Superior temporal gyrus (tissue), 1 donor: ENCODE measurements around the gene PSMA5.
"Not testable (repeated sequence)": the region's sequence is repeated elsewhere in the genome, so short reads cannot be mapped to it uniquely, and the experiment has no call there.

Experiments
- DNase-seq: peaks from one replicate; pipeline ENCODE4 v3.0.0-alpha.2; 2016; ENCODE audit errors: extremely low spot score

PSMA5 gene

DNA sequence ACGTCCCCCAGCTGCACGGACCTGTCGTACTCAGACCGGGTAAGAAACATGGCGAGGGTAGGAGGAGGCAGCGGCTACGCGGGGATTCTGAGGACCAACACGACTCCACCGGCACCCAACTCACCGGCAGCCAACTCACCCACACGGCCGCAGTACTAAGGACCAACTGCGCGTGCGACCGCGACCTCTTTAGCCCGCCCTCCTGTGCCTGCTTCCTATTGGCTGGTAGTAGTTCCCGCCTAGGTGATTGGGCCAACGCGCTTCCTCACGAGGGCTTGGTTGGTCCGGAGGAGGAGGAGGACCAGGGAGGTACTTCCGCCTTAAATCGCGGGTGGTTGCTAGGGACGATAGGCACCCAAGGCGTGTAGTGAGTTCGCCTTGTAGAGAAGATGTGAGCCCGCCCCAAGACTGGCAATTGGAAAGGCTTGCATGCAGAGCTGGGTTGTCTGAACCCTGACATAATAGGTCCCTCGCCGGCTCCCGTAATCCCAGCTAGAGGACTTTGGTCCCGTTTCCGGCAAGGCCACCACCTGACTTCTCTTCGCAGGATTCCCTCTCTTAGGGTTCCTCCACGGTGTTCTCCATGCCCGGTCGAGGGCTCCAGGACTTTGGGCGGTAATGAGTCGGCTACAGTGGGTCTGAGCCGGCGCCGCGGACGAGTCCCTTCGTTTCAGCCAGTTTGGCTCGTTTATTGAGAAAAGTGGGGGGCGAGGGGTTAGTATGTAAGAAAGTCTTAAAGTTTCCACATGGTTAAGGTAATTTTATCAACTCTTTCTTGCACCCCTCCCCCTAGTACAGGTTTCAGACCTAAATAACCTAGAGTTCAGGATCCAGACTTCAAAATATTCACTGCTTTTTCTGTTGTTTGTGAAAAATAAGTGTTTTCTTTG lies at the start of gene PSMA5:
PSMA5 (minus strand) TSS at position 168 of the 890 bp plus-strand sequence; CDS start at position 50, 118 bp downstream.
- DNase-seq = peak; percentile 99

GRCh38 chr1:109475261-109475660 lies 49.0 kb upstream of the PSMA5 start:
- no peak for DNase-seq

DNA sequence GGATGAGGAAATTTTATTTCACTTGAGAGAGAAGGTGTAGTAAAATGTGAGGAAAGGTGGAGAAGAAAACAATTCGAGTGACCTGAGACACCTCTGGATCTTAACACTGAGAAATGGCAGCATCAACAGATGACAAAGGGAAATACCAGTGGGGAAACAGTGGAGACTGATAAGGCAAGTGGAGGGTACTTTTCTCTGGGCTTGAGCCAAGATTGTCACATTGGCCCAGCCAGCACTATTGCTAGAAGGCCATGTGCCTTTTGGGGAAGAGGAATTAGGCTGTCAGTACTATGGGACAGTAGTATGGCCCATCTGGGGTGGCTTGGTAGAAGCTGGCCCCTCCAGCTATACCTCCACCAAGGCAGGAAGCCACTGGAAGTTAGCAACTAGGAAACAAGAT lies 48.4 kb upstream of the PSMA5 start:
- no peak for DNase-seq

GRCh38 chr1:109473284-109474057 lies 47.2 kb upstream of the PSMA5 start:
- DNase-seq = not testable (repeated sequence)

- no peak for DNase-seq
These were observed 46.5 kb upstream of the PSMA5 start for GRCh38 chr1:109472779-109473178.

DNA sequence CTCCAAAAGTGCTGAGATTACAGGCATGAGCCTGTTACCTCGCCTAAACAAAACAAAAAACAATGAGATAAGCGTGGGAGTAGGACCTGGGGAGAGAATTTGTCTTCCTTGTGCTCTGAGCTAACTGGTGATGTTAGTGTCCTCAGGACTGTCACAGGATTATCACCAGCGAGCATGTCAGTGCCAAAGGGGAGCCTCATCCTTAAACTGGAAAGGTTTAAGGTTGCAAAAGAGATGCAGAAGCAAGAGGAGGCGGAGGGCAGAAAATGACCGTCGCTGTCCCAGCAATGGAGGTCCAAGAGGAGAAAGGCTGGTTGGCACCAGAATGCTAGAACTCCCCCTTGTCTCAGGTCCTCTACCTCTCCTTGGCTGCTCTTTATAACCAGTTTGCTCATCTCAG lies 44.0 kb upstream of the PSMA5 start:
- no peak for DNase-seq

DNA sequence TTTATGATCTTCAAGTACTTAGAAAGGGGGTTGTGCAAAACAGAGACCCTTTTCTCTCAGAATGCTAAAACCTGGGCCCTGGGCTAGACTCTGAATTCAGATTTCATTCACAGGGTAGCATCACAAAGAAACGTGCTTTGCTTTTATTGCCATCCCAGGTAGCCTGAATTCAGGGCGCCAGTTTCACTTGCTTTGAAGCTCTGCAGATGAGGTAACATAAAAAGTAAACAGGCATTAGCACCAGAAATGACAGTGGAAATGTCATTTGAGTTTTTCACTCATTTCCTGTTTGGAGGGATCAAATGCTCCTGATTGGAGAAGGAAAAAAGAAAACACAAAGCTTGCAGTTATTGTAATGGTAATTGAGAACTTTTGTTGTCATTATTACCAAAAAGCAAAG lies 42.7 kb upstream of the PSMA5 start:
- DNase-seq = no peak

DNA sequence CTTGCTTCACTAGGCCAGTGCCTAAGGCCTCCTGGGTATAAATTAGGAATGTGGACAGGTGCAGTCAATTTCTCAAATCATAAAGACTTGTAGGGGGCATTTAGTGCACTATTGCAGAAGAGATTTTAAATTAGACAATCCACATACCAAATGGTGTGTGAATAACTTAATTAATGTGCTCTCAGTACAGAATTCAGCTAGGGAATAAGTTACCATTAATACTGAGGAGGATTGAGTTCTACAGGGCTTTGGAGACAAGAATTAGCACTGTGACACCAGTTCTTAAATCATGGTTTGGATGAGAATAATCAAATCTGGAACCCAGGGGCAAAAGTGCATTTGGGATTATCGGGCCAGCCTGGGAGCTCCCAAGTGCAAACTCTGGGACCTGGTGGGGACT lies 41.8 kb upstream of the PSMA5 start:
- DNase-seq = no peak

DNA sequence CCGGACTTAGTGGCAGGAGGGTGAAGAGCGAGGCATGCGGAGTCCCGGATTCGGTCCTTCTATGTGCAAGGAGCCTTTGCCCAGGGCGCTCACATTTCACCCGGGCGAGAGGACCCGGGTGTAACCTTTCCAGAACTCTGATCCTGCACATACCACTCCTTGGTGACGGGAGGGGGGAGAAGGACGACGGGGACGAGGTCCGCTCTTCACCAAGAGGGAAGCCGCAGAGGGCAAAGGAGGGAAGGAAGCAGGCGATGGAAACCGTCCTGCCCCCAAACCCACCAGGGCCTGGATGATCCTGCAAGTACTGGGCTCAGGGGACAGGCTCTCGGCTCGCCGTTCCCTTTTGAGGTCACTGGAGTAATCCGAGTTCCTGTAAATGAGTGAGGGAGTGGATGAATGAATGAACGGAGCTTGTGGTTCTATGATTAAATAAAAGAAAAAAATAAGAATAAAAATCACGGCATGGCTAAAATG lies 41.1 kb upstream of the PSMA5 start:
- no peak for DNase-seq

DNA sequence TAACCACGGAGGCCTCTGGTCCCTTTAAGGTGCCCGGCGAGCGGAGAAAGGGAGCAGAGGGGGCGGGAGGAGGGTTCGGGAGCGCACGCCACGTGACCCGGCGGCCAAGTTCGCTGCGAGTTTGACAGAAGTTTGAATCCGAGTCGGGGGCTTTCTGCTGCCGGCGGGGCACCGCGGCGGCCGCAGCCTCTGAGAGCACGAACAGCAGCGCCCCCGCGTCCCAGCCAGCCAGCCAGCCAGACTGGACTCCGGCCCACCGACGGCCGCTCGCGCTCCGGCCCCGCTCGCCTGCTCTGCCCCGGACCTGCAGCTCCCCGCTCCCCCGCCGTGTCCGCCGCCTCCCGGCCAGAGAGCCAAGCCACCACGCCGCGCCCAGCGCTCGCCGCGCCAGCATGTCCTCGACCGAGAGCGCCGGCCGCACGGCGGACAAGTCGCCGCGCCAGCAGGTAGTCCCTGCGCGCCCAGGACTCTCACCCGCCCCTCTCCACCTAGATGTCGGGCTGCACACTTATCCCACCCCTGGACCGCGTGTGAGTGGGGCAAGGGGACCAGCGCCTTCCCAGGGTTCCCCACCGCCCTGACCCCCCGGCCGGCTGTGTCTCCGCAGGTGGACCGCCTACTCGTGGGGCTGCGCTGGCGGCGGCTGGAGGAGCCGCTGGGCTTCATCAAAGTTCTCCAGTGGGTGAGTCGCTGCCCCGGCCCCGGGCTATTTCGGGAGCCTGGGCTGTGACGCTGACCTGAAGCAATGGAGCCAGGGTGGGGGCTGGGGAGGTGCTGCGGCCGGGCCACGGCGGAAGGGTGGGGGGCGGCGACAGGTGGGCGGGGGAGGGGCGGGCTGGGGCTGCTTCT lies 40.4 kb upstream of the PSMA5 start, which contains the start of gene SYPL2:
SYPL2 (plus strand) TSS at position 95 of the 849 bp plus-strand sequence; CDS start at position 393, 298 bp downstream.
- DNase-seq = no peak

GRCh38 chr1:109466125-109466451 lies 39.8 kb upstream of the PSMA5 start:
- DNase-seq = no peak

- no peak for DNase-seq
These were observed 31.6 kb upstream of the PSMA5 start for GRCh38 chr1:109457819-109458218.

DNA sequence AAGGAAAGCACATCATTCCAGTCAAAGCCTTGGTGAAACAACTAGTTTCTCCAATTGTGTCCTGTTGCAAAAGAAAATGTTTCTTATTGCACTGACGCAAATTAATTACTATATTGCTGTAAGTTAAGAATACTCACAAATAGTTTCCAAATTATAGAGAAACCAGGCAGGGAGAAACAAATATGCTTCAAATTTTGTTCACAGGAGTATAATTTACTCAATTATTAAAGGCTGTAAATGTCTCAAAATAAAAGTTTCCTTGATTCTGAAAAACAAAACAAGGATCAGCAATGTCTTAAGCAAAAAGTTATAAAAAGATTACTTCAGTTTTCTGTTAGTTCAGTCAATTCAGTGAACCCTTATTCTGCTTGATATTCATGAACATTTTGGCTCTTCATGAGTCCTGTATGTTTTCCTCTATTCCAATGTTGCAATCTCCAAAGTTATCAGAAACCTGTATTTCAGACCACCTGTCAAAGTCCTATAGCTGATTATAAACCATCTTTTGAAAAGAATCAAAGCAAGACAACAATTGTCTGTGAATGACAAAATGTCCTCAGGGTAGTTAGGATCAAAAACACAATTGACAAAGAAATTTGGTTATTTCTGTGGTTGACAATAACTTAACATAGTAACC lies 28.4 kb upstream of the PSMA5 start:
- DNase-seq = no peak

DNA sequence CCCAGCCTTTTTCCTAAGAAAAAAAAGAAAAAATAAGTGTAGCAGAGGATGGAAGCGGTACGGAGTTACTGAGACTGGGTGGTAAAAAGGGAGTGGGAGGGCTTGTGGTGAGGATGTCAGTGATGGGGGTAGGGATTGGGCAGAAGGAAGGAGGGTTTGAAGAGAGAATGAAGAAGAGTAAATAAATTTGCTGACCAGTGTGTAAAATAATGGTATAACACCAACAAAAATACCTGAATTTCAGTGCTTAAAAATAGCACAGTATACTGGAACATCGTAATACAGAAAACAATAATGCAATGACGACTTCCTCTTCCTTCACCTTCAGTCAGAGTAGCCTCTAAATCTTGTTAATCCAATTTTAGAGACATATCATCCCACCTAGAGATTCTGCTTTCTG lies 21.3 kb upstream of the PSMA5 start:
- no peak for DNase-seq

- DNase-seq = not testable (repeated sequence)
These were observed 19.9 kb upstream of the PSMA5 start for GRCh38 chr1:109445949-109446695.

DNA sequence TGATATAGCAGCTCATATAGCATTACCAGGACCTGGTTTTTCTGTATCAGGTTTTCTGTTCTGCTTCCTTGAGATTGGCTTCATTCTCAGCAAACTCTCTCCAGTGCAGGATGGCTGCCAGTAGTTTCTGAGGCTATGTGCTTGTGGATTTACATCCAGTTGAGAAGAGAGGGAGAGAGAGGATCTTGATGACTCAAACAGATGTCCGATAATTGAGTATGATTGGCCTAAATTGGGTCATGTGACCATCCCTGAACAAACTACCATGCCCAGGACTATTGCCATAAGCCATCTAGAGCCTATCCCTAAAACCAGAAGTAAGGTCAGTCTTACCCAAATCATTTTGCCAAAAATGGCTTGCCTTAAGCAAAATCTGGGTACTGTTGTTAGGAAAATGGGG lies 18.1 kb upstream of the PSMA5 start:
- DNase-seq = no peak

DNA sequence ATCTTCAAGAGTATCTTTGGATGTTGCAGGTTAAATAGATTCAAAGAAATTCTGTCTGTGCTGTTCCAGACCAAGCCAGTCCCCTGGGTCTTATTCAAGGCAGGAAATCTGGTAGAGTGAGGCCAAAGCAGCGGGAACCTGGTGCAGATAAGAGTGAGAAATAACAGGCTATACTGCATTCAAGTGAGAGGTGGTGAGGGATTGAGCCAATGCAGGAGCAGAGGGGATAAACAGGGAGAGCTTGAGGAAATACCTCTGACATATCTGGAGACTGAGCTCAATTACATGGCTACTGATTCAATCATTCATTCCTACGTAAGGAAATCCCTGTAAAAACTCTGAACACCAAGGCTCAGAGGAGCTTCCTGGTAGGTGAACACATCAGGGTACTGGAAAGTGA lies 17.2 kb upstream of the PSMA5 start:
- DNase-seq = no peak

DNA sequence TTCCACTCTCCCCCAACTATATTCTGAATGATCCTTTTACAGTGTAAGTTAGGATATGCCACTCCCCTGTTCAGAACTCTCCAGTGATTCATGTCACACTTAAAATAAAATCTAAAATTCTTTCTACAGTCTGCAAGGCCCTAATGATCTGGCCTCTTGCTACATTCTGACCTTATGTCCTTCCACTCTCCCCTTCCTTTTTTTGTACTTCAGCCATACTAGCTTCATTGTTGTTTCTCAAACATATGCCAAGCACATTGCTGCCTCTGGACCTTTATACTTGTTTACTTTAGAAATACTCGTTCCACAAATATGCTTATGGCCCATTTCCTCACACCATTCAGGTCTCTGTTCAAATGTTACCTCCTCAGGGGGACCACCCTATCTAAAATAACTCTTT lies 14.8 kb upstream of the PSMA5 start:
- no peak for DNase-seq

GRCh38 chr1:109438798-109439297 lies 12.6 kb upstream of the PSMA5 start:
- DNase-seq = no peak

- DNase-seq = no peak
These were observed 8.2 kb upstream of the PSMA5 start for GRCh38 chr1:109434484-109434883.
